Mesenchymal stem cell (in vitro differentiated cells and primary cell): ENCODE data around the gene PRKCQ.

Experiments used
- DNase-seq: peaks from one replicate; pipeline ENCODE4 v3.0.0-alpha.2; 2013
- H2AFZ ChIP-seq: one replicate; pipeline ENCODE4 v1.6.1; 2013; ENCODE audit warnings: low read depth, mild to moderate bottlenecking, control low read depth, inconsistent platforms, low read length, moderate library complexity
- H2AK5ac ChIP-seq: 2 replicates; pipeline ENCODE4 v1.6.1; 2013; ENCODE audit warnings: low read length, moderate library complexity, mild to moderate bottlenecking, inconsistent platforms; ENCODE audit not compliant: severe bottlenecking
- H2BK120ac ChIP-seq: one replicate; pipeline ENCODE4 v1.6.1; 2013; ENCODE audit warnings: low read depth, mild to moderate bottlenecking, inconsistent platforms, low read length, moderate library complexity
- H2BK12ac ChIP-seq, 2 experiments: one replicate each; pipeline ENCODE4 v1.6.1; 2013; ENCODE audit warnings: inconsistent platforms in 2 of 2, low read length in 2 of 2, mild to moderate bottlenecking in 2 of 2, moderate library complexity in 2 of 2, control low read depth in 1 of 2
- H2BK15ac ChIP-seq: one replicate; pipeline ENCODE4 v1.6.1; 2013; ENCODE audit warnings: mild to moderate bottlenecking, low read depth, inconsistent platforms; ENCODE audit not compliant: poor library complexity, severe bottlenecking
- H2BK5ac ChIP-seq: 2 replicates; pipeline ENCODE4 v1.6.1; 2013; ENCODE audit warnings: low read depth, mild to moderate bottlenecking, low read length, control low read depth, inconsistent platforms; ENCODE audit not compliant: poor library complexity, severe bottlenecking
- H3K14ac ChIP-seq, 2 experiments: one replicate each; pipeline ENCODE4 v1.6.1; 2013; ENCODE audit warnings: inconsistent platforms in 2 of 2, low read length in 2 of 2, control low read depth in 1 of 2, mild to moderate bottlenecking in 1 of 2, moderate library complexity in 1 of 2
- H3K18ac ChIP-seq, 2 experiments: one replicate each; pipeline ENCODE4 v1.6.1; 2013; ENCODE audit warnings: inconsistent platforms in 2 of 2, low read length in 2 of 2, control low read depth in 1 of 2, low read depth in 1 of 2, mild to moderate bottlenecking in 1 of 2
- H3K23ac ChIP-seq, 2 experiments: one replicate each; pipeline ENCODE4 v1.6.1; 2013; ENCODE audit warnings: inconsistent platforms in 2 of 2, low read length in 2 of 2, mild to moderate bottlenecking in 2 of 2, moderate library complexity in 2 of 2, control low read depth in 1 of 2
- H3K27ac ChIP-seq: 2 replicates; pipeline ENCODE4 v1.5.1; 2013; ENCODE audit warnings: mild to moderate bottlenecking, moderate library complexity, low read length, control low read depth, inconsistent platforms; ENCODE audit not compliant: poor library complexity, severe bottlenecking
- H3K27me3 ChIP-seq, 2 experiments: 2 replicates each; pipeline versions ENCODE4 v1.6.1 to v1.7.0; 2013; ENCODE audit warnings: low read length in 2 of 2, mild to moderate bottlenecking in 2 of 2, moderate library complexity in 2 of 2, control low read depth in 1 of 2, inconsistent platforms in 1 of 2; ENCODE audit not compliant: control insufficient read depth in 1 of 2, insufficient read depth in 1 of 2
- H3K36me3 ChIP-seq, 2 experiments: 2 replicates each; pipeline versions ENCODE4 v1.6.1 to v1.7.0; 2013; ENCODE audit warnings: low read length in 2 of 2, control low read depth in 1 of 2, inconsistent platforms in 1 of 2, low read depth in 1 of 2, mild to moderate bottlenecking in 1 of 2; ENCODE audit not compliant: insufficient read depth in 2 of 2, control insufficient read depth in 1 of 2
- H3K4ac ChIP-seq, 2 experiments: one replicate each; pipeline ENCODE4 v1.6.1; 2013; ENCODE audit warnings: inconsistent platforms in 2 of 2, low read length in 2 of 2, mild to moderate bottlenecking in 2 of 2, moderate library complexity in 2 of 2, control low read depth in 1 of 2, low read depth in 1 of 2
- H3K4me1 ChIP-seq: 2 replicates; pipeline ENCODE4 v1.6.1; 2013; ENCODE audit warnings: low read depth, low read length, control low read depth; ENCODE audit not compliant: control insufficient read depth, insufficient read depth
- H3K4me2 ChIP-seq: 2 replicates; pipeline ENCODE4 v1.6.1; 2013; ENCODE audit warnings: low read length, mild to moderate bottlenecking, inconsistent platforms; ENCODE audit not compliant: poor library complexity, severe bottlenecking
- H3K4me3 ChIP-seq, 2 experiments: 2 replicates each; pipeline versions ENCODE4 v1.5.1 to v1.7.0; 2013; ENCODE audit warnings: low read length in 2 of 2, mild to moderate bottlenecking in 2 of 2, control low read depth in 1 of 2, low read depth in 1 of 2; ENCODE audit not compliant: insufficient read depth in 1 of 2
- H3K79me1 ChIP-seq: replicated peaks from 2 replicates; pipeline ENCODE4 v1.6.1; 2013; ENCODE audit warnings: mild to moderate bottlenecking, control low read depth, low read length, inconsistent platforms; ENCODE audit not compliant: poor library complexity, severe bottlenecking
- H3K9ac ChIP-seq: 2 replicates; pipeline ENCODE4 v1.7.0; 2013; ENCODE audit warnings: mild to moderate bottlenecking, low read length, moderate library complexity
- H3K9me3 ChIP-seq: 2 replicates; pipeline ENCODE4 v1.7.0; 2013; ENCODE audit warnings: mild to moderate bottlenecking, low read length; ENCODE audit not compliant: control insufficient read depth
- H4K8ac ChIP-seq: one replicate; pipeline ENCODE4 v1.6.1; 2013; ENCODE audit warnings: inconsistent platforms, mild to moderate bottlenecking, low read length, moderate library complexity
- H4K91ac ChIP-seq: one replicate; pipeline ENCODE4 v1.6.1; 2013; ENCODE audit warnings: mild to moderate bottlenecking, low read length, inconsistent platforms
- WGBS: methylation state at CpG from one replicate; pipeline ENCODE4 v1.1.7; 2013; ENCODE audit warnings: mixed read lengths; 5-methylcytosine and 5-hydroxymethylcytosine counted together

PRKCQ gene

DNA sequence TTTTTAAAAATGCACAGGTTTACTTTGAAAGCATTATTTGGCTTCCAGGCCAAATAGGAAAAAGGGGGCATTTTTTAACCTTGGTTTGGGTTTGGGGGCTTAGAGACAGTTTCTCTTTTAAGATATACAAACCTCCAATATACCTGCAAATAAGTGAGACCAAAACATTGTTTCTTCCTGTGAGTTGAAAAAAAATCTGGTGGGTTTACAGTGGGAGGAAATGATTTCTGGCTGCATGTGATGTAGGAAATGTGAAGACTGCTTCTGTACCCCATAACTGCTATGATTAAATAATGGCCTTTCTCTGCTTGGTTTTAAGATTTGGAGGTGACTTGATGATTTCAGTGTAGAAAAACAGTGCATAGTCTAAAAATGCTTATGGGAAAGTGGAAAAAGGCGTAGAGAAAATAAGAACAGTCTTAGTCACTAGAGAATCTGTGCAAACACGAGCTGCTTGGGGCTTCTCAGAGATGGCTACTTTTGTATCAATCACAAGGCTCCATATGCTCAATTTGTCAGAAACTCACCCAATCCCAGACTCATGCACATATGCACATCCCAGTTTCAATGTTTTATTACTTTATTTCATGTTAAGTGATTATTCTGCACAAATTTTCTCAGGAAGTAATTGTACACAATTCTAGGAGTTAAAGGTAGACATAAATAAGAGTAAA is 22.1 kb upstream of the PRKCQ start:
- H3K18ac ChIP-seq: no peak overlapping the region
- WGBS: 56% methylated on average over 1 of the region's 2 CpGs
- H3K14ac ChIP-seq: no peak overlapping the region
- H3K27ac ChIP-seq: no peak overlapping the region
- H2BK120ac ChIP-seq: no peak overlapping the region
- H3K9ac ChIP-seq: no peak overlapping the region
- H3K27me3 ChIP-seq: peaks cover 6 to 27% of the 10 kb centered on the region in 2 experiments
- H3K4me3 ChIP-seq: no peak overlapping the region
- H2AFZ ChIP-seq: no peak overlapping the region
- no peaks in the 10 kb centered on the region for H3K79me1 ChIP-seq
- H3K23ac ChIP-seq: no peak overlapping the region
- no peak overlapping the region for H4K8ac ChIP-seq
- no peak overlapping the region for H3K4ac ChIP-seq
- no peaks in the 10 kb centered on the region for H3K9me3 ChIP-seq
- no peak overlapping the region for H3K4me2 ChIP-seq
- no peaks in the 10 kb centered on the region for H3K36me3 ChIP-seq
- DNase-seq: no peak
- H4K91ac ChIP-seq: no peak overlapping the region
- H3K4me1 ChIP-seq: no peaks in the 10 kb centered on the region
- no peak overlapping the region for H2BK15ac ChIP-seq
- H2BK12ac ChIP-seq: no peak overlapping the region
- no peak overlapping the region for H2BK5ac ChIP-seq
- H2AK5ac ChIP-seq: no peak overlapping the region

DNA sequence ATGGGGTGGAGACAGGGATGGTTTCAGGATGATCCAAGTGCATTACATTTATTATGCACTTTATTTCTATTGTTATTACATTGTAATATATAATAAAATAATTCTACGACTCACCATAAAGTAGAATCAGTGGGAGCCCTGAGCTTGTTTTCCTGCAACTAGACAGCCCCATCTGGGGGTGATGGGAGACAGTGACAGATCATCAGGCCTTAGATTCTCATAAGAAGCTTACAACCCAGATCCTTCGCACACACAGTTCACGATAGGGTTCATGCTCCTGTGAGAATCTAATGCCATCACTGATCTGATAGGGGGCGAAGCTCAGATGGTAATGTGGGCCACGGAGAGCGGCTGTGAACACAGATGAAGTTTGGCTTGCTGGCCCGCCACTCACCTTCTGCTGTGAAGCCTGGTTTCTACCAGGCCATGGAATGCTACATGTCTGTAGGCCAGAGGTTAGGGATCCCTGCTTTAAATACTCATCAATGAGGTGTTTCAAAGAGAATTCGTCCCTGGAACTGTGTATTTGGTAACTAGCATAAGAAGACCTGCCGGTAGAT is 21.2 kb upstream of the PRKCQ start:
- Histone ChIP-seq H2AK5ac (no peak overlapping the region), H3K14ac (no peak overlapping the region), H3K9me3 (no peaks in the 10 kb centered on the region), H3K4me3 (no peak overlapping the region), H2BK5ac (no peak overlapping the region), H3K79me1 (no peaks in the 10 kb centered on the region), H4K91ac (no peak overlapping the region), H3K27ac (no peak overlapping the region), H2AFZ (no peak overlapping the region), H2BK15ac (no peak overlapping the region), H3K18ac (no peak overlapping the region), H2BK12ac (no peak overlapping the region), H3K9ac (no peak overlapping the region), H3K4ac (no peak overlapping the region), H3K4me2 (no peak overlapping the region), H3K27me3 (peaks cover 6 to 27% of the 10 kb centered on the region in 2 experiments), H3K36me3 (no peaks in the 10 kb centered on the region), H4K8ac (no peak overlapping the region), H3K23ac (no peak overlapping the region), H3K4me1 (no peaks in the 10 kb centered on the region), H2BK120ac (no peak overlapping the region)
- DNase-seq: no peak
- 85% methylated on average over 9 of the region's 9 CpGs for WGBS

DNA sequence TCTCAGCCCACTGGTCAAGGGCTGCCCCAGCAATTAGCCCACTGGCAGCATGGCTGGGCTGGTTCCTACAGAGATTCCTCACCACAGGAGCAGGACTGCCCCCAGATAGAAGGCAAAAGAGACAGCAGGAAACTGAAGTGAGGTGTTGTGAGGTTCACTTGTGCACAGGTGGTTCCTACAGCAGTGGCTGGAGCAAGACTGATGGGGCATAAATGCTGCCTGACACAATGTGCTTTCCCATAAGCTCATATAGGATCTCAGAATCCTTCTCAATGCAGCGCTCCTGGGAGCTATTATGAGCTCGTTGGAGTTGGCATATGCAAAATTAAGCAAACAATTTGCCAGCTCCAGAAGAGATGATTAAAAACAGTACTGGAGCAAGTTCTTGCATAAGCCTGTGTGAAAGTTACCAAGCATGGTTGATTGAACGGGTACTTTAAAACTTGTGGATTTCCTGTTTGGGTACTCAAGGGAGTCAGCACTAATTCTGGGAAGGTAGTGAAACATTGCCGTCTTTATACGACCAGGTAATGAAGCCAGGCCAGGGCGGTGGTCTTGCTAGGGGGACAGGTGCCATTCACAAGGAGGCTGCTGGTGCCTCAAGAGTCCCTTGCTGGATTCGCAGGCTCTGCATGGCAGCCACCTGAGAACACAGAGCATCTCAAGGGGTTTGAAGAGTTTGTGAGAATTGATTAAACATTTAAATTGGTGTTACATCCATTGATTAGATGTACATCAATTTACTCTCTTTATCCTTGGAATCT is 20.3 kb upstream of the PRKCQ start:
- H2BK12ac ChIP-seq: no peak overlapping the region
- no peak overlapping the region for H3K27ac ChIP-seq
- H3K14ac ChIP-seq: peak overlapping the region in 1 of 2 experiments; percentile 15
- no peak overlapping the region for H3K9ac ChIP-seq
- H2BK5ac ChIP-seq: no peak overlapping the region
- no peaks in the 10 kb centered on the region for H3K4me1 ChIP-seq
- H3K79me1 ChIP-seq: no peaks in the 10 kb centered on the region
- peak overlapping the region in 1 of 2 experiments; percentile 89 for H3K23ac ChIP-seq
- H3K18ac ChIP-seq: peak overlapping the region in 1 of 2 experiments; percentile 8
- H4K91ac ChIP-seq: no peak overlapping the region
- no peak for DNase-seq
- WGBS: 83% methylated on average over 7 of the region's 7 CpGs
- no peak overlapping the region for H2AK5ac ChIP-seq
- no peaks in the 10 kb centered on the region for H3K36me3 ChIP-seq
- no peak overlapping the region for H3K4ac ChIP-seq
- no peak overlapping the region for H2AFZ ChIP-seq
- H2BK15ac ChIP-seq: no peak overlapping the region
- no peaks in the 10 kb centered on the region for H3K9me3 ChIP-seq
- no peak overlapping the region for H3K4me2 ChIP-seq
- H3K4me3 ChIP-seq: no peak overlapping the region
- H3K27me3 ChIP-seq: peaks cover 6 to 27% of the 10 kb centered on the region in 2 experiments
- H4K8ac ChIP-seq: no peak overlapping the region
- H2BK120ac ChIP-seq: no peak overlapping the region

DNA sequence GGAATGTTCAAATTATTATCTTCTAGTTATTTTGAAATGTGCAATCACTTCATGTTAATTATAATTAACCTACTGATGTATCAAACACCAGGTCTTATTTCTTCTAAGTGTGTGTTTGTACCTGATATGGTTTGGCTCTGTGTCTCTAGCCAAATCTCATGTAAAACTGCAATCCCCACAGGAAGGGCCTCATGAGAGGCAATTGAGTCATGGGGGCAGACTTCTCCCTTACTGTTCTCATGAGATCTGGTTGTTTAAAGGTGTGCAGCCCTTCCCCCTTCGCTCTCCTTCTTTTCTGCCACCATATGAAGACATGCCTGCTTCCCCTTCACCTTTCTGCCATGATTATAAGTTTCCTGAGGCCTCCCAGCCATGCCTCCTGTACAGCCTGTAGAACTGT is 18.6 kb upstream of the PRKCQ start:
- Histone ChIP-seq H3K27ac (no peak overlapping the region), H2BK12ac (no peak overlapping the region), H4K8ac (no peak overlapping the region), H2BK5ac (no peak overlapping the region), H2BK15ac (no peak overlapping the region), H3K27me3 (peaks cover 6 to 18% of the 10 kb centered on the region in 2 experiments), H3K23ac (no peak overlapping the region), H3K4ac (no peak overlapping the region), H2BK120ac (no peak overlapping the region), H3K9ac (no peak overlapping the region), H3K18ac (no peak overlapping the region), H3K4me1 (no peaks in the 10 kb centered on the region), H3K4me3 (no peak overlapping the region), H2AK5ac (no peak overlapping the region), H3K4me2 (no peak overlapping the region), H3K14ac (no peak overlapping the region), H3K9me3 (no peaks in the 10 kb centered on the region), H3K79me1 (no peaks in the 10 kb centered on the region), H4K91ac (no peak overlapping the region), H2AFZ (no peak overlapping the region), H3K36me3 (no peaks in the 10 kb centered on the region)
- WGBS: 69% methylated on average over 1 of the region's 1 CpG
- DNase-seq: no peak
